ENCODE measurements around the gene DSE.

The DSE gene

GRCh38 chr6:116362276-116362675 is 8.5 kb upstream of the DSE start:
- no peak for DNase-seq (ENCODE audit: low read depth)

- no peak for DNase-seq (ENCODE audit: low read depth)
Measured at GRCh38 chr6:116363759-116364158, 7.0 kb upstream of the DSE start.

GRCh38 chr6:116364321-116364720 is 6.4 kb upstream of the DSE start:
- no peak for DNase-seq (ENCODE audit: low read depth)

GRCh38 chr6:116365743-116366142 is 5.0 kb upstream of the DSE start:
- DNase-seq (ENCODE audit: low read depth): no peak

GRCh38 chr6:116366740-116367275 is 3.9 kb upstream of the DSE start:
- no peak for DNase-seq (ENCODE audit: low read depth)

GRCh38 chr6:116369540-116369939 is 1.2 kb upstream of the DSE start:
- no peak for DNase-seq (ENCODE audit: low read depth)

- no peak for DNase-seq (ENCODE audit: low read depth)
Measured at GRCh38 chr6:116369964-116370759, 585 bp upstream of the DSE start.

- DNase-seq (ENCODE audit: low read depth): no peak
Measured at GRCh38 chr6:116371120-116371917, 572 bp downstream of the DSE start.

GRCh38 chr6:116371918-116372209 is 1.1 kb downstream of the DSE start:
- DNase-seq (ENCODE audit: low read depth): no peak

- DNase-seq (ENCODE audit: low read depth): no peak
Measured at GRCh38 chr6:116373300-116373699, 2.6 kb downstream of the DSE start.

GRCh38 chr6:116373940-116374339 is 3.2 kb downstream of the DSE start:
- no peak for DNase-seq (ENCODE audit: low read depth)

- no peak for DNase-seq (ENCODE audit: low read depth)
Measured at GRCh38 chr6:116374586-116374985, 3.8 kb downstream of the DSE start.

- DNase-seq (ENCODE audit: low read depth): no peak
Measured at GRCh38 chr6:116375262-116375661, 4.5 kb downstream of the DSE start.

GRCh38 chr6:116376149-116376548 is 5.4 kb downstream of the DSE start:
- no peak for DNase-seq (ENCODE audit: low read depth)

- DNase-seq (ENCODE audit: low read depth): no peak
Measured at GRCh38 chr6:116379764-116380163, 9.0 kb downstream of the DSE start.

GRCh38 chr6:116380346-116380745 is 9.6 kb downstream of the DSE start:
- DNase-seq (ENCODE audit: low read depth): no peak

- DNase-seq (ENCODE audit: low read depth): no peak
Measured at GRCh38 chr6:116381000-116381399, 10.3 kb downstream of the DSE start.

- no peak for DNase-seq (ENCODE audit: low read depth)
Measured at GRCh38 chr6:116382587-116382986, 11.8 kb downstream of the DSE start.

- no peak for DNase-seq (ENCODE audit: low read depth)
Measured at GRCh38 chr6:116384727-116385458, 14.1 kb downstream of the DSE start.

GRCh38 chr6:116385459-116385802 is 14.7 kb downstream of the DSE start:
- DNase-seq (ENCODE audit: low read depth): no peak

- no peak for DNase-seq (ENCODE audit: low read depth)
Measured at GRCh38 chr6:116385921-116386320, 15.2 kb downstream of the DSE start.

- DNase-seq (ENCODE audit: low read depth): no peak
Measured at GRCh38 chr6:116386581-116387299, 16.0 kb downstream of the DSE start.

Measured in activated T-cell treated with anti-CD3 and anti-CD28 coated beads for 24 hours (primary cell).